Vagina (tissue), 2 donors: ENCODE results near the gene RPL7A. TPM values are rescaled to one million over a fixed set of nuclear protein-coding genes. Genes with fewer than 3 reads are reported as not detected.
"Not testable (repeated sequence)": the region's sequence is repeated elsewhere in the genome, so short reads cannot be mapped to it uniquely, and the experiment has no call there.

Source experiments
- DNase-seq, 2 donors: peaks; one replicate each; pipeline ENCODE4 v3.0.0-alpha.2; 2017; ENCODE audit errors: extremely low spot score in 2 of 2
- H3K27ac ChIP-seq: fragments of 200-600 bp; sonication (generic); one replicate; pipeline ENCODE4 v1.5.1; 2019
- H3K27me3 ChIP-seq: fragments of 200-600 bp; sonication (generic); one replicate; pipeline ENCODE4 v1.5.1; 2019
- H3K36me3 ChIP-seq, 2 donors: fragments of 200-600 bp; sonication (generic); one replicate each; pipeline ENCODE4 v1.5.1; 2017 to 2019
- H3K4me1 ChIP-seq: fragments of 200-600 bp; sonication (generic); one replicate; pipeline ENCODE4 v1.5.1; 2019
- H3K4me3 ChIP-seq, 2 donors: fragments of 200-600 bp; sonication (generic); 1 replicate in 1 of 2; 2 replicates in 1 of 2; pipeline ENCODE4 v1.5.1; 2016 to 2019
- H3K9me3 ChIP-seq: fragments of 200-600 bp; sonication (generic); one replicate; pipeline ENCODE4 v1.5.1; 2019
- POLR2A ChIP-seq, 2 donors: fragments of 450-650 bp; IDR thresholded peaks; one replicate each; pipeline ENCODE4 v1.6.1; 2017; ENCODE audit warnings: antibody characterized with exemption in 2 of 2, mild to moderate bottlenecking in 2 of 2, moderate library complexity in 2 of 2
- POLR2AphosphoS5 ChIP-seq, 2 donors: sonication (generic); formaldehyde crosslinking; IDR thresholded peaks; one replicate each; pipeline ENCODE4 v1.9.0; 2017; ENCODE audit warnings: antibody characterized with exemption in 2 of 2, mild to moderate bottlenecking in 2 of 2, low read depth in 1 of 2; ENCODE audit not compliant: insufficient read depth in 1 of 2
- intact Hi-C: fragments of 100-400 bp; cut with DNase I; formaldehyde crosslinking; loops from one replicate; pipeline ENCODE4 v1.15.1; 2023
- total RNA-seq: library from RNA; depleted of rRNA; stranded (reverse); fragments of >200 nt; gene quantifications from one replicate; pipeline ENCODE4 v1.2.3, GENCODE V29; 2016
- TF ChIP-seq, protein P1 (sequence below), 3 experiments: fragments of 450-650 bp in 2 of 3; fragments of 200-600 bp in 1 of 3; sonication (generic) in 1 of 3; IDR thresholded peaks; one replicate each; pipeline ENCODE4 v1.5.1; 2017 to 2019; ENCODE audit warnings: antibody characterized with exemption in 3 of 3, mild to moderate bottlenecking in 2 of 3, moderate library complexity in 2 of 3

The RPL7A gene
- total RNA-seq, 1 donor from 2014 or later, result 1,889 TPM

GRCh38 chr9:133309608-133310007 is 38.4 kb upstream of the RPL7A start:
- TF ChIP-seq POLR2A (IDR thresholded peaks at IDR 0.05), result no peak
- TF ChIP-seq POLR2AphosphoS5 (IDR thresholded peaks at IDR 0.05; ENCODE audit: insufficient read depth in 1 of 2, low read depth in 1 of 2), result no peak
- TF ChIP-seq, protein P1, sequence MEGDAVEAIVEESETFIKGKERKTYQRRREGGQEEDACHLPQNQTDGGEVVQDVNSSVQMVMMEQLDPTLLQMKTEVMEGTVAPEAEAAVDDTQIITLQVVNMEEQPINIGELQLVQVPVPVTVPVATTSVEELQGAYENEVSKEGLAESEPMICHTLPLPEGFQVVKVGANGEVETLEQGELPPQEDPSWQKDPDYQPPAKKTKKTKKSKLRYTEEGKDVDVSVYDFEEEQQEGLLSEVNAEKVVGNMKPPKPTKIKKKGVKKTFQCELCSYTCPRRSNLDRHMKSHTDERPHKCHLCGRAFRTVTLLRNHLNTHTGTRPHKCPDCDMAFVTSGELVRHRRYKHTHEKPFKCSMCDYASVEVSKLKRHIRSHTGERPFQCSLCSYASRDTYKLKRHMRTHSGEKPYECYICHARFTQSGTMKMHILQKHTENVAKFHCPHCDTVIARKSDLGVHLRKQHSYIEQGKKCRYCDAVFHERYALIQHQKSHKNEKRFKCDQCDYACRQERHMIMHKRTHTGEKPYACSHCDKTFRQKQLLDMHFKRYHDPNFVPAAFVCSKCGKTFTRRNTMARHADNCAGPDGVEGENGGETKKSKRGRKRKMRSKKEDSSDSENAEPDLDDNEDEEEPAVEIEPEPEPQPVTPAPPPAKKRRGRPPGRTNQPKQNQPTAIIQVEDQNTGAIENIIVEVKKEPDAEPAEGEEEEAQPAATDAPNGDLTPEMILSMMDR (IDR thresholded peaks at IDR 0.05), result no peak
- Histone ChIP-seq H3K9me3 (no peaks in the 10 kb centered on the region), H3K4me1 (no peaks in the 10 kb centered on the region), H3K4me3 (no peak overlapping the region), H3K36me3 (no peaks in the 10 kb centered on the region), H3K27me3 (no peaks in the 10 kb centered on the region), H3K27ac (no peak overlapping the region)
- intact Hi-C loops, result no loop called here
- no peak for DNase-seq

GRCh38 chr9:133315997-133316396 is 32.0 kb upstream of the RPL7A start:
- Histone ChIP-seq H3K36me3 (no peaks in the 10 kb centered on the region), H3K9me3 (no peaks in the 10 kb centered on the region), H3K27ac (no peak overlapping the region), H3K4me1 (no peaks in the 10 kb centered on the region), H3K27me3 (no peaks in the 10 kb centered on the region), H3K4me3 (no peak overlapping the region)
- intact Hi-C loops, result no loop called here
- no peak for TF ChIP-seq POLR2AphosphoS5 (IDR thresholded peaks at IDR 0.05; ENCODE audit: insufficient read depth in 1 of 2, low read depth in 1 of 2)
- TF ChIP-seq, protein P1 (IDR thresholded peaks at IDR 0.05), result no peak
- no peak for TF ChIP-seq POLR2A (IDR thresholded peaks at IDR 0.05)
- no peak for DNase-seq

DNA sequence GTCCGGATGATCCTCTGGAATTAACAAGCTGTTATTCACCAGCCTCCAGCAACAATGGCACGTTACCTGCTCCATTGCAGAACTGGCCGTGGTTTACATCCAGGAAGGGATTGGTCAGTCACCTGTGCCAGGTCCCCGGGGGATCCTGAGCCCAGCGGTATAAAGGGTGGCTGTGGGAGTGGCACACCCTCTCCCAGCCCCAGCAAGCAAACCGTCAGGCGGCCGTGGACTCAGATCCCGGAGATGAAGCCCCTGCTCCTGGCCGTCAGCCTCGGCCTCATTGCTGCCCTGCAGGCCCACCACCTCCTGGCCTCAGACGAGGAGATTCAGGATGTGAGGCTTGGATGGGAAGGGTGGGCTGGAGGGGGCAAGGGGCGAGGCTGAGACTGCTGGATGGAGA is 30.5 kb upstream of the RPL7A start:
- intact Hi-C loops, H3K4me3 ChIP-seq, H3K36me3 ChIP-seq, H3K4me1 ChIP-seq, H3K9me3 ChIP-seq, H3K27me3 ChIP-seq, DNase-seq, H3K27ac ChIP-seq: not testable (repeated sequence)

GRCh38 chr9:133320421-133320881 is 27.6 kb upstream of the RPL7A start:
- H3K27ac ChIP-seq, result no peak overlapping the region
- no peaks in the 10 kb centered on the region for H3K9me3 ChIP-seq
- intact Hi-C loops, result no loop called here
- H3K36me3 ChIP-seq, result no peaks in the 10 kb centered on the region
- H3K27me3 ChIP-seq, result no peaks in the 10 kb centered on the region
- H3K4me1 ChIP-seq, result no peaks in the 10 kb centered on the region
- no peak overlapping the region for H3K4me3 ChIP-seq
- TF ChIP-seq POLR2A (IDR thresholded peaks at IDR 0.05) (no peak), POLR2AphosphoS5 (IDR thresholded peaks at IDR 0.05; ENCODE audit: insufficient read depth in 1 of 2, low read depth in 1 of 2) (no peak)
- TF ChIP-seq, protein P1 (IDR thresholded peaks at IDR 0.05), result no peak
- DNase-seq, result no peak

DNA sequence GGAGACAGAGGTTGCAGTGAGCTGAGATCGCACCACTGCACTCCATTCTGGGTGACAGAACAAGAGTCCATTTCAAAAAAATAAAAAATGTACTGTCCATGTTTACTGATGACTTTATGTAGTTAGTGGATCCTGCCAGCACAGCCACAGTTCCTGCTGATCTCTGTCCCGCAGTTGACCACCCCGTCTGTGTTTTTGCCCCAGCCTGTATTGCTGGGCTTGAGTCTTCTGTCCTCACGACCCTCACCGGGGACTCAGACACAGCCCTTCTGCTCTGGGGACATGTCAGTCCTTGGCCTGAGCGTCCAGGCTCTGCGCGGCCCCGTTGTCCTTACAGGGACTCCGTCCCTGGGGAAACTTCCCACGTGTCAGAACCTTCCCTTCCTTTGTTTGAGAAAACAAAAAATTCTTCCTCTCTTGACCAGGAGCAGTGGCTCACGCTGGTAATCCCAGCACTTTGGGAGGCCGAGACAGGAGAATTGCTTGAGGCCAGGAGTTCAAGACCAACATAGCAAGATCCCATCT is 26.5 kb upstream of the RPL7A start:
- DNase-seq, result no peak
- no peak overlapping the region for H3K27ac ChIP-seq
- no peaks in the 10 kb centered on the region for H3K36me3 ChIP-seq
- no peaks in the 10 kb centered on the region for H3K27me3 ChIP-seq
- no peaks in the 10 kb centered on the region for H3K9me3 ChIP-seq
- intact Hi-C loops, result no loop called here
- TF ChIP-seq POLR2A (IDR thresholded peaks at IDR 0.05) (no peak), POLR2AphosphoS5 (IDR thresholded peaks at IDR 0.05; ENCODE audit: insufficient read depth in 1 of 2, low read depth in 1 of 2) (no peak)
- TF ChIP-seq, protein P1 (IDR thresholded peaks at IDR 0.05), result no peak
- no peaks in the 10 kb centered on the region for H3K4me1 ChIP-seq
- no peak overlapping the region for H3K4me3 ChIP-seq
